ENCODE measurements around the gene PIM3. TPM values are rescaled to one million over a fixed set of nuclear protein-coding genes. Genes with fewer than 3 reads are reported as not detected.
A peak's percentile ranks its signal among the peaks of the same experiment; 100 is the strongest.

Gene PIM3
- total RNA-seq, 1 experiment from 2014 or later, result 58.2 TPM

DNA sequence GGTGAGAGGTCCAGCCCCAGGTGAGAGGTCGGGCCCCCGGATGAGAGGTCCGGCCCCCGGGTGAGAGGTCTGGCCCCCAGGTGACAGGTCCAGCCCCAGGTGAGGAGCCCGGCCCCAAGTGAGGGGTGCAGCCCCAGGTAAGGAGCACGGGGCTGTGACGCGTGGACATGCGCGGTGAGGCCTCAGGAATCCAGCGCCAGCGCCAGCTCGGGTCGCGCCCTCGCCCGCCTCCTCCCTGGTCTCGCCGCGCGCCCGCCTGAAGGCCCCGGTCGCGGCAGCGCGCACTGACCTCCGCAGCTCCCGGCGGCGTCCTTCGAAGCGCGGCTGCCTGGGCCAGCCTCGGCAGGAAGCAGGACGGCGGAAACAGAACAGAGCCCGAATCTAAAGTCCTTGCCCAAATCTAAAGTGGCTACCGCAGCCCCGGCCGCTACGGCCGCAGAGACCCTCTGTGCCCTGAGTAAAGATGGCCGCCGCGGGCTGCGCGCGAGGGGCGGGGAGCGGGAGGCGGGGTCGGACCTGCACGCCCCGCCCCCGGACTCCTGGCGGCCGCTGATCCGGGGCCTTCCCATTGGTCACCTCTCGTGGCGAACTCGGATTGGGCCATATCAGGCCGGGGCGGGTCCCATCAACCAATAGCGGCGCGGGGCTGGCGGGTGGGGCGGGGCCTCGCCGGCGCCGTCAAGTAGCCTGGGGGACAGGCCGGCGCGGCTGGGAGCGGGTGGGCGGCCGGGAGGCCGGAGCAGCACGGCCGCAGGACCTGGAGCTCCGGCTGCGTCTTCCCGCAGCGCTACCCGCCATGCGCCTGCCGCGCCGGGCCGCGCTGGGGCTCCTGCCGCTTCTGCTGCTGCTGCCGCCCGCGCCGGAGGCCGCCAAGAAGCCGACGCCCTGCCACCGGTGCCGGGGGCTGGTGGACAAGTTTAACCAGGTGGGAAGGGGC lies 42.3 kb upstream of the PIM3 start, which contains the start of the genes ALG12 and CRELD2:
TSS of gene ALG12 (minus strand) at position 465 of the 937 bp plus-strand sequence. CDS start 4,673 bp downstream, outside the sequence.
TSS of gene CRELD2 (plus strand) at position 661 of the 937 bp plus-strand sequence. CDS start at position 797, 136 bp downstream.
- in situ Hi-C loops (cut with HindIII; ENCODE audit: low pct_unique_long_range_greater_than_20kb, low sequenced_read_pairs), result no loop called here

DNA sequence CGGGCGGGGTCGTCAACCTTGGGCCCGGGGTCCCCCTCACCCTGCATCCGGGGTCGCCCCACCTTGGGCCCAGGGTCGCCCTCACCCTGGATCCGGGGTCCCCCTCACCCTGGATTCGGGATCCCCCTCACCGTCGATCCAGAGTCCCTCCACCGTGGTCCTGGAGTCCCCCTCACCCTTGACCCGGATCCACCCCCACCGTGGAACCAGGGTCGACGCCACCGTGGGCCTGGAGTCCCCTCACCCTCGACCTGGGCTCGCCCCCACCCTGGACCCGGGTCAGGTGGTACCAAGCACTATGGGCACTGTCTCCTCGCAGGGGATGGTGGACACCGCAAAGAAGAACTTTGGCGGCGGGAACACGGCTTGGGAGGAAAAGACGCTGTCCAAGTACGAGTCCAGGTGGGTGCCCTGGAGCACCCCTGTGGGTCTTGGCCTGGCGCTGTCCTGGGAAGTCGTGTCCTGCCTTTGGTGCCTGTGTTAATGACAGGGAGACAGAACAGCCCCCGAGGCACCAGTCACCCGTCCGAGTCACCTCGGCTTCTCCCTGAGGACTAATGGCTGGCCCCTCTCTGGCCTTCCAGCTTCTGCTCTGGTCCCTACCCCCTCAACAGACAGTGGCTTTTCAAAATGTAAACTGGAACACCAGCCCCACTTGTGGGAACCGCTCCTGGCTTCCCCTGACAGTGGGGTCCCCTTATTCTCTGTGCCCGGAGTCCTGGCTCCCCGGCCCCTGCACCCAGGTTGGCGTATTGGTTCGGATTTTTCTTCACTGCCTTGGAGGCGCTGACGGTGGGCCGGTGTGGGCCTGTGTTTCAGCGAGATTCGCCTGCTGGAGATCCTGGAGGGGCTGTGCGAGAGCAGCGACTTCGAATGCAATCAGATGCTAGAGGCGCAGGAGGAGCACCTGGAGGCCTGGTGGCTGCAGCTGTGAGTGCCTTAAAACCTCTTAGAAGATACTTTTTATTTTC lies 41.4 kb upstream of the PIM3 start:
- ChIA-PET CTCF (no interaction called here), POLR2A (no interaction called here)
- H3K4me3 ChIP-seq (ENCODE audit: low read depth in 2 of 2, low read length in 2 of 2), result peak overlapping the region; percentile 51 to 68
- intact Hi-C loops (cut with micrococcal nuclease; ENCODE audit: unreplicated experiment) (loop anchor here (5.0 kb wide), 1 partner anchor 152 kb away; no protein-coding TSS in a partner anchor), in situ Hi-C loops (cut with HindIII; ENCODE audit: low pct_unique_long_range_greater_than_20kb, low sequenced_read_pairs) (no loop called here)
- H3K36me3 ChIP-seq (ENCODE audit: control insufficient read depth, insufficient read depth, low read length), result peaks cover 4% of the 10 kb centered on the region; the same call in 1 of the 2 replicates
- ATAC-seq (no peak), DNase-seq (ENCODE audit: low read depth, low spot score) (no peak)
- no peaks in the 10 kb centered on the region for H3K27me3 ChIP-seq (ENCODE audit: control insufficient read depth, insufficient read depth, low read length)
- H3K4me1 ChIP-seq (ENCODE audit: control insufficient read depth, insufficient read depth, low read length), result peaks cover 3% of the 10 kb centered on the region; the same call in 1 of the 2 replicates
- H3K9me3 ChIP-seq (ENCODE audit: control insufficient read depth, insufficient read depth, low read depth, low read length), result no peaks in the 10 kb centered on the region
- peak overlapping the region; percentile 18; the same call in 1 of the 2 replicates for H3K27ac ChIP-seq (ENCODE audit: low read length)
- no TSS peak for BruUV-seq (replicated peaks)
- TF ChIP-seq SIN3A (IDR thresholded peaks at IDR 0.05; ENCODE audit: borderline replicate concordance, insufficient read depth, low read depth, low read length), result no peak
- TF ChIP-seq POLR2AphosphoS5 (IDR thresholded peaks at IDR 0.05; ENCODE audit: low read depth, low read length), result no peak
- no peak for TF ChIP-seq TCF7L2 (IDR thresholded peaks at IDR 0.05; ENCODE audit: low read depth, low read length)
- TF ChIP-seq, protein P1, sequence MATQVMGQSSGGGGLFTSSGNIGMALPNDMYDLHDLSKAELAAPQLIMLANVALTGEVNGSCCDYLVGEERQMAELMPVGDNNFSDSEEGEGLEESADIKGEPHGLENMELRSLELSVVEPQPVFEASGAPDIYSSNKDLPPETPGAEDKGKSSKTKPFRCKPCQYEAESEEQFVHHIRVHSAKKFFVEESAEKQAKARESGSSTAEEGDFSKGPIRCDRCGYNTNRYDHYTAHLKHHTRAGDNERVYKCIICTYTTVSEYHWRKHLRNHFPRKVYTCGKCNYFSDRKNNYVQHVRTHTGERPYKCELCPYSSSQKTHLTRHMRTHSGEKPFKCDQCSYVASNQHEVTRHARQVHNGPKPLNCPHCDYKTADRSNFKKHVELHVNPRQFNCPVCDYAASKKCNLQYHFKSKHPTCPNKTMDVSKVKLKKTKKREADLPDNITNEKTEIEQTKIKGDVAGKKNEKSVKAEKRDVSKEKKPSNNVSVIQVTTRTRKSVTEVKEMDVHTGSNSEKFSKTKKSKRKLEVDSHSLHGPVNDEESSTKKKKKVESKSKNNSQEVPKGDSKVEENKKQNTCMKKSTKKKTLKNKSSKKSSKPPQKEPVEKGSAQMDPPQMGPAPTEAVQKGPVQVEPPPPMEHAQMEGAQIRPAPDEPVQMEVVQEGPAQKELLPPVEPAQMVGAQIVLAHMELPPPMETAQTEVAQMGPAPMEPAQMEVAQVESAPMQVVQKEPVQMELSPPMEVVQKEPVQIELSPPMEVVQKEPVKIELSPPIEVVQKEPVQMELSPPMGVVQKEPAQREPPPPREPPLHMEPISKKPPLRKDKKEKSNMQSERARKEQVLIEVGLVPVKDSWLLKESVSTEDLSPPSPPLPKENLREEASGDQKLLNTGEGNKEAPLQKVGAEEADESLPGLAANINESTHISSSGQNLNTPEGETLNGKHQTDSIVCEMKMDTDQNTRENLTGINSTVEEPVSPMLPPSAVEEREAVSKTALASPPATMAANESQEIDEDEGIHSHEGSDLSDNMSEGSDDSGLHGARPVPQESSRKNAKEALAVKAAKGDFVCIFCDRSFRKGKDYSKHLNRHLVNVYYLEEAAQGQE (IDR thresholded peaks at IDR 0.05; ENCODE audit: insufficient read depth in 1 of 2, low read depth in 2 of 2, low read length in 1 of 2), result no peak

More for the DNA sequence above, 42.3 kb upstream of the PIM3 start, which contains the start of the genes ALG12 and CRELD2:
- H3K9me3 ChIP-seq (ENCODE audit: control insufficient read depth, insufficient read depth, low read depth, low read length), result no peaks in the 10 kb centered on the region
- H3K4me3 ChIP-seq (ENCODE audit: low read depth in 2 of 2, low read length in 2 of 2), result peak within 1 kb of the TSS; percentile 61 to 68
- no peaks in the 10 kb centered on the region for H3K27me3 ChIP-seq (ENCODE audit: control insufficient read depth, insufficient read depth, low read length)
- ChIA-PET CTCF (no interaction called here), POLR2A (interaction anchor here (0.7 kb wide), 1 partner anchor 33 kb away, joined by 3 read pairs; no protein-coding TSS in a partner anchor)
- TF ChIP-seq, protein P2, sequence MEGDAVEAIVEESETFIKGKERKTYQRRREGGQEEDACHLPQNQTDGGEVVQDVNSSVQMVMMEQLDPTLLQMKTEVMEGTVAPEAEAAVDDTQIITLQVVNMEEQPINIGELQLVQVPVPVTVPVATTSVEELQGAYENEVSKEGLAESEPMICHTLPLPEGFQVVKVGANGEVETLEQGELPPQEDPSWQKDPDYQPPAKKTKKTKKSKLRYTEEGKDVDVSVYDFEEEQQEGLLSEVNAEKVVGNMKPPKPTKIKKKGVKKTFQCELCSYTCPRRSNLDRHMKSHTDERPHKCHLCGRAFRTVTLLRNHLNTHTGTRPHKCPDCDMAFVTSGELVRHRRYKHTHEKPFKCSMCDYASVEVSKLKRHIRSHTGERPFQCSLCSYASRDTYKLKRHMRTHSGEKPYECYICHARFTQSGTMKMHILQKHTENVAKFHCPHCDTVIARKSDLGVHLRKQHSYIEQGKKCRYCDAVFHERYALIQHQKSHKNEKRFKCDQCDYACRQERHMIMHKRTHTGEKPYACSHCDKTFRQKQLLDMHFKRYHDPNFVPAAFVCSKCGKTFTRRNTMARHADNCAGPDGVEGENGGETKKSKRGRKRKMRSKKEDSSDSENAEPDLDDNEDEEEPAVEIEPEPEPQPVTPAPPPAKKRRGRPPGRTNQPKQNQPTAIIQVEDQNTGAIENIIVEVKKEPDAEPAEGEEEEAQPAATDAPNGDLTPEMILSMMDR (IDR thresholded peaks at IDR 0.05), result no peak
- TF ChIP-seq, protein P1 (IDR thresholded peaks at IDR 0.05; ENCODE audit: insufficient read depth in 1 of 2, low read depth in 2 of 2, low read length in 1 of 2), result no peak
- TF ChIP-seq SIN3A (IDR thresholded peaks at IDR 0.05; ENCODE audit: borderline replicate concordance, insufficient read depth, low read depth, low read length) (no peak), POLR2AphosphoS5 (IDR thresholded peaks at IDR 0.05; ENCODE audit: low read depth, low read length) (peak; percentile 58), TCF7L2 (IDR thresholded peaks at IDR 0.05; ENCODE audit: low read depth, low read length) (no peak)
- H3K36me3 ChIP-seq (ENCODE audit: control insufficient read depth, insufficient read depth, low read length), result peaks cover 4% of the 10 kb centered on the region; the same call in 1 of the 2 replicates
- BruUV-seq (replicated peaks), result no TSS peak
- ATAC-seq (peak; percentile 99), DNase-seq (ENCODE audit: low read depth, low spot score) (no peak)
- peaks cover 3% of the 10 kb centered on the region; the same call in 1 of the 2 replicates for H3K4me1 ChIP-seq (ENCODE audit: control insufficient read depth, insufficient read depth, low read length)
- intact Hi-C loops (cut with micrococcal nuclease; ENCODE audit: unreplicated experiment), result loop anchor here (5.0 kb wide), 1 partner anchor 151 kb away; no protein-coding TSS in a partner anchor
- H3K27ac ChIP-seq (ENCODE audit: low read length), result peak within 1 kb of the TSS; percentile 63
